Stimulated activated CD8-positive, alpha-beta memory T cell treated with anti-CD3 and anti-CD28 coated beads, Interleukin-2, amount 100 ng/mL, for 48 hours (primary cell): ENCODE data around the gene MTNR1A.

Experiments
- DNase-seq, 2 donors: peaks; one replicate each; pipeline ENCODE4 v3.0.0-alpha.2; 2020; ENCODE audit warnings: low read depth in 2 of 2

MTNR1A gene

GRCh38 chr4:186554914-186555827 is at the start of gene MTNR1A:
MTNR1A (minus strand) TSS chr4:186555567; CDS start chr4:186555365, 202 bp downstream.
- DNase-seq = no peak

DNA sequence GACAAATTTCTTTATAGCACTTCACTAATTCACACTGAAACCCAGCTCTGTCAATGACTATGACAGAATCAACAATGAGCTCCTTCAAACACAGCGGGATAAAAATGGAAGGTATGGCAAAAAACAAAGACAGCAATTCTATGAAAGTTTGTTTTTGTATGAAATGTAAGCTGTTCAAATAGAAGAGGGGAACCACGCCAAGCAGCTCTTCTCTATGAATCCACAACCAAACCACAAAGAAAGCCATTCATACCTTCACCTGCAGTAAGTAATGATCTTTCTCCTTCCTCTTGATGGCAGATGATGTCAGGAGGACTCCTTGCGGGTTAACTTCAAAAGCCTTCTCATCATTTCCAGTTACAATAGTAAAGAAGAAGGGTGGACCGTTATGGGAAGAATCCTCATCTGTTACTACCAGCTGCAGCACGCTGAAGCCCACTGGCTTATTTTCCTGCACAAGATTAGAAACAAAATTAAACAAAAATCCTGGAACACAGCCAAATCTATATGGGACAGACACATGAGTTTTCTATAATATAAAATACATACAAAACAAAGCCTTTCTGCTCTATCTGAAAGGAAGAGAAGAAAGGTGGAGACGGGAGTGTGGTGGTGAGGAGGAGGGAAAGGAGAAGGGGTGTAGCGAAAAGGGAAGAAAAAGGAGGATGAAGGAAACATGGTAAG is 48.9 kb upstream of the MTNR1A start:
- DNase-seq = no peak

GRCh38 chr4:186602978-186603377 is 47.6 kb upstream of the MTNR1A start:
- no peak for DNase-seq

- DNase-seq = no peak
These were observed 44.1 kb upstream of the MTNR1A start for GRCh38 chr4:186599483-186599882.

- DNase-seq = no peak
These were observed 43.3 kb upstream of the MTNR1A start for GRCh38 chr4:186598686-186599085.

DNA sequence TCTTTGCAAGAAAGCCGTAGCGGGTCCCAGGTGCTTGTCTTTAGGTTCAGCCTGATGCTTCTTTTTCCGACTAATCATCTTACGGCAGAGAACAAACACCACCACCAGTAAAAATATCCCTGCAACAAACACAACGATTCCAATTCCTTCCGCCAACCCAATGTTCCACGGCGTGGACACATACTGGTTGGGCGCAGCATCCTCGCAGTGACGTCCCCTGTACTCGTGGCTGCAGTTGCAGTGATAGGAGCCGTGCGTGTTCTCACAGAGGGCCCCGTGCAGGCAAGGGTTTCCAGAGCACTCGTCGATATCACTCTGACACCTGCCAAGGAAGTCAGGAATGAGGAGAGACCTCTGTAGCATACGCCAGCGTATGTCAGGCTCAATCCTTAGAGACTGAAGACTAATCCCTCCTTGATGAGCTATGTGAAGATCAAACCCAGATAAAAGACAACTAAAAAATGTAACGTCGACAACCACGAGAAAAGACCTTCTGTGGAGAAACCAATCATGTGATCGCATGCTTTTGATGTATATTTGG is 41.6 kb upstream of the MTNR1A start:
- no peak for DNase-seq

GRCh38 chr4:186596346-186596745 is 41.0 kb upstream of the MTNR1A start:
- DNase-seq = no peak

GRCh38 chr4:186593587-186593973 is 38.2 kb upstream of the MTNR1A start:
- DNase-seq = no peak

- DNase-seq = no peak
These were observed 37.7 kb upstream of the MTNR1A start for GRCh38 chr4:186592966-186593586.

- no peak for DNase-seq
These were observed 37.1 kb upstream of the MTNR1A start for GRCh38 chr4:186592445-186592844.

GRCh38 chr4:186591651-186592050 is 36.3 kb upstream of the MTNR1A start:
- no peak for DNase-seq

- no peak for DNase-seq
These were observed 33.1 kb upstream of the MTNR1A start for GRCh38 chr4:186588503-186588902.

DNA sequence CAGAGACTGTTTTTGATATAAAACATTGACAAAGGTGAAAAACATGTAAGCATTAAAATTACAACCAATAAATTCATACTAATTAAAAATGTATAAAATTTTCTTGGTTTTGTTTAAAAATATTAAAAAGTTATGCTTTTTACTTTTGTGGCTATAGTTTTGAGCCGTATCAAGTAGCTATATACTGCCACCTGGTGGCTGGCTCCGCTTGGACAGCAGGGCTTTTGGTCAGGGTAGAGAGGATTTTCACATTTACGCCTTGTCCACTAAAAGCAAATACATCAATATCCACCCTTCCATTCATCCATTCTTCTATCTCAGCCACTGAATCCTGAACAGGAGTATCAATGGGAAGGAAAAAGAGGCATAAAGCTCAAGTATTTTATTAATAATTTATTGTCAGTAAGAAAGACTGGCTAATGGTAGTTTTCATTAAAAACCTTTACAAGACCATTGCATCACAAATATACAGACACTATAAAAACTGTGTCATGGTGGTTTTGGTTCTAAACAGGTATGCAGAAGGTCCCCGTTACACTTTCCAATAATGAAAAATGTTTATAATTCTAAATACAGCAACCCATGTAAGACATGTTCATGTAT is 32.1 kb upstream of the MTNR1A start:
- DNase-seq = peak; percentile 23 to 40

DNA sequence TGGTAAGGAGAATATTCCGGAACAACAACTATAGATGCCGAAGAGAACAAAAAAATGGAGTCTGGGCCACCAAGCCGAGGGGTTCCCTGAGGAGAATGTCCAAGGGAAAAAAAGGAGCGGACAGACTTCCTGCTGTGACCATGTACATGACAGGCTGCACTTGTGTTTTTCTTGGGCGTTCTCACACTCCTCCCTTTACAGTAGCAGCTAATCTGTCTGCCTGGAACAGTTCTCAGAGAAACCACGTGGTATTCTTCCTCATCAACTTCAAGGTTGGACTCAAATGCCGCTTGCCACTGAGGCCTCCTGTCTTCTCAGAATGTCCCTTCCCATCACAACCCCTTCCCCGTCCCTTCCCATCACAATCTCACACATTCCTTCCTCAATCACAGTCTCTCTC is 30.8 kb upstream of the MTNR1A start:
- no peak for DNase-seq

- DNase-seq = no peak
These were observed 29.5 kb upstream of the MTNR1A start for GRCh38 chr4:186584912-186585311.

DNA sequence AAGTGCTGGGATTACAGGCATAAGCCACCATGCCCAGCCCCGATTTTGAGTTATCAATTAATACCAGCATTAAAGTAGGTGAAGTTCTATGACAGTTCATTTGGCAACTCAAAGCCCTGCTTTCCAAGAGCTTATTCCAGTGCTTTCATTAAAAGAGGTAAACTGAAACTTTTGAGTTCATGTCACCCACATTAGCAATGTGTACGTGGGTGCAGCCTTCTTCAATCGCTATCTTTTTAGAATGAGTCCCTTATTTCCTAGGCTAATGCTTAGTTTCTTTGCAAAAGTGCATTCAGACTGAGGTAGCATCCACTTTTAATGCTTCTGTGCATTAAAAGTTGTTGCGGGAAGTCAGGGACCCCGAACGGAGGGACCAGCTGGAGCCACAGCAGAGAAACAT is 26.1 kb upstream of the MTNR1A start:
- no peak for DNase-seq

- no peak for DNase-seq
These were observed 25.3 kb upstream of the MTNR1A start for GRCh38 chr4:186580669-186581068.

GRCh38 chr4:186570193-186570996 is 15.0 kb upstream of the MTNR1A start:
- DNase-seq = no peak

GRCh38 chr4:186569533-186570192 is 14.3 kb upstream of the MTNR1A start:
- DNase-seq = no peak

- no peak for DNase-seq
These were observed 10.7 kb upstream of the MTNR1A start for GRCh38 chr4:186566068-186566467.

DNA sequence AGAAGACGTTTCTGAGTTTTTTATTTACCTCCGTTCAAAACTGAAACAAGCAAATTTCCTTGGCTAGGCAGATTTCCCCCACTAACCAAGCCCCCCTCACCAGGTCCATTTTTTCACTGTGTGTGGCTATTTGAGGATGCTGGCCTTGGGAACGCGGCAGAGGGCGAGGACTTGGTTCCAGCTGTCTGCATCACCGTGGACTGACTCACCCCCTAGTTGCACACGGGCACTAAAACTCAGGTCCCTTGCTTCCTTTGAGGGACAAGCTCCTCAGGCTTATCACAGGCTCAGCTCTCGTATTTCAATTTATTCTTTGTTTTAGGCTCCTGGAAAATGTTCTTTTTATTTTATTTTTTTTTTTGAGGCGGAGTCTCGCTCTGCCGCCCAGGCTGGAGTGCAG is 8.4 kb upstream of the MTNR1A start:
- DNase-seq = no peak
